Peyer's patch (tissue), 4 donors: ENCODE measurements around the gene DPF3.

Source experiments
- CTCF ChIP-seq, 6 experiments: fragments of 450-650 bp in 4 of 6; fragments of 200-600 bp in 2 of 6; sonication (generic) in 1 of 6; IDR thresholded peaks; one replicate each; pipeline ENCODE4 v1.5.1; 2017 to 2019; ENCODE audit warnings: antibody characterized with exemption in 6 of 6, mild to moderate bottlenecking in 3 of 6, moderate library complexity in 1 of 6
- POLR2A ChIP-seq, 2 donors: fragments of 450-650 bp; IDR thresholded peaks; one replicate each; pipeline ENCODE4 v1.5.1; 2017; ENCODE audit warnings: antibody characterized with exemption in 2 of 2, mild to moderate bottlenecking in 2 of 2, moderate library complexity in 2 of 2

DNA sequence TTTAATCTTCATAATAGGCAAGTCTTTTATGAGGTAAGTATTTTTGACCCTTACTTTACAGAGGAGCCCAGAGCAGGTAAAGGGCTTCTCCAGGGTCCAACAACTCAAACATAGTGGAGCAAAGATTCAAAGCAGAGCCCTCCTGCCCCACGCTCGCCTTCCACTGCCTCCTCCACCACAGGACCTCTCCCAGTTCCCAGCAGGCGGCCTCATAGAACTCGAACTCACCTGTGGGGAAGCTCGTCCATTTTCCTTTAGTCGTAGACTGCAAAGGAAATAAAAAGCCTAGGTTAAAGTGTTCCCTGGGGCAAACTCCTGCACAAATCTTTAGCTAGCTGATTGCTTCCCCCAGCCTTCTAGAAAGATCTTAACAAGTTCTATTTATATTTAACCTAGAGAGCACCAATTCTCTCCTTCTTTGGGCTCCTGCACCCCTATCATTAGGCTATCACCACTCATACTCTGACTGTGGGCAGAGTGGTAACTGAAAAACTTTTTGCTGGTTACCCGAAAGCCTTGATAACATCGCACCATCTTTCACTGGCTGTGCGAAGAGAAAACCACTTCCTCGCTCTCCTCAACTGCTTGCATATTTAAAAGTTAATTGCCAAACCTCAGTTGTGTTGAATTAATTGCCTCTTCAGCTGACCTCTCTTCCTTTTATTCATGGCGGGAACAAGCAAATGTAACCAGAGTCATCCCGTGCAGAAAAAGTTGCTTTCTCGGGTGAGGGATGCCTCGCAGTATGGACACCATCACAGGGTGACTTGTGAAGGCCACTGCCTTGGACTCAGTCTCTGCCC lies 299.6 kb downstream of the DPF3 start:
- no peak for TF ChIP-seq POLR2A (IDR thresholded peaks at IDR 0.05)
- no peak for TF ChIP-seq CTCF (IDR thresholded peaks at IDR 0.05)
